ENCODE measurements around the gene HDAC10.

HDAC10 gene

GRCh38 chr22:50238755-50239154 lies 12.3 kb downstream of the HDAC10 start:
- DNase-seq (ENCODE audit: low read depth in 2 of 2) = no peak

- DNase-seq (ENCODE audit: low read depth in 2 of 2) = no peak
These were observed 14.2 kb downstream of the HDAC10 start for GRCh38 chr22:50236731-50237409.

- no peak for DNase-seq (ENCODE audit: low read depth in 2 of 2)
These were observed 17.8 kb downstream of the HDAC10 start for GRCh38 chr22:50233223-50233622.

GRCh38 chr22:50232481-50233151 lies 18.4 kb downstream of the HDAC10 start:
- DNase-seq (ENCODE audit: low read depth in 2 of 2) = no peak

GRCh38 chr22:50229370-50229769 lies 21.7 kb downstream of the HDAC10 start:
- DNase-seq (ENCODE audit: low read depth in 2 of 2) = no peak

- no peak for DNase-seq (ENCODE audit: low read depth in 2 of 2)
These were observed 22.7 kb downstream of the HDAC10 start for GRCh38 chr22:50228366-50228765.

GRCh38 chr22:50227579-50228215 lies 23.4 kb downstream of the HDAC10 start:
- DNase-seq (ENCODE audit: low read depth in 2 of 2) = no peak

GRCh38 chr22:50226875-50227165 lies 24.2 kb downstream of the HDAC10 start:
- no peak for DNase-seq (ENCODE audit: low read depth in 2 of 2)

- no peak for DNase-seq (ENCODE audit: low read depth in 2 of 2)
These were observed 24.8 kb downstream of the HDAC10 start for GRCh38 chr22:50226063-50226874.

- DNase-seq (ENCODE audit: low read depth in 2 of 2) = no peak
These were observed 25.7 kb downstream of the HDAC10 start for GRCh38 chr22:50225200-50225969.

- DNase-seq (ENCODE audit: low read depth in 2 of 2) = no peak
These were observed 27.0 kb downstream of the HDAC10 start for GRCh38 chr22:50224071-50224470.

GRCh38 chr22:50222508-50222907 lies 28.6 kb downstream of the HDAC10 start:
- no peak for DNase-seq (ENCODE audit: low read depth in 2 of 2)

GRCh38 chr22:50221410-50222300 lies 29.4 kb downstream of the HDAC10 start:
- no peak for DNase-seq (ENCODE audit: low read depth in 2 of 2)

GRCh38 chr22:50220603-50221409 lies 30.3 kb downstream of the HDAC10 start:
- DNase-seq (ENCODE audit: low read depth in 2 of 2) = no peak

GRCh38 chr22:50219800-50220602 lies 31.1 kb downstream of the HDAC10 start:
- DNase-seq (ENCODE audit: low read depth in 2 of 2) = no peak

GRCh38 chr22:50218996-50219727 lies 31.9 kb downstream of the HDAC10 start:
- DNase-seq (ENCODE audit: low read depth in 2 of 2) = no peak

GRCh38 chr22:50218153-50218995 lies 32.7 kb downstream of the HDAC10 start:
- no peak for DNase-seq (ENCODE audit: low read depth in 2 of 2)
